KMS-11 (cell line): Measurements from ENCODE around the gene IL1R2.

ENCODE experiments used
- H2AFZ ChIP-seq: fragments of 200-600 bp; sonication (generic); 2 replicates; pipeline ENCODE4 v1.6.1; 2016; ENCODE audit warnings: antibody characterized with exemption, mixed run types, low read depth
- H3K27ac ChIP-seq: fragments of 200-600 bp; sonication (generic); 2 replicates; pipeline ENCODE4 v1.6.1; 2016; ENCODE audit warnings: mild to moderate bottlenecking, mixed run types
- H3K27me3 ChIP-seq: fragments of 200-600 bp; sonication (generic); 2 replicates; pipeline ENCODE4 v1.6.1; 2017; ENCODE audit warnings: mild to moderate bottlenecking, low read depth, mixed run types, moderate library complexity; ENCODE audit not compliant: insufficient read depth
- H3K36me3 ChIP-seq: fragments of 200-600 bp; sonication (generic); 2 replicates; pipeline ENCODE4 v1.6.1; 2017; ENCODE audit warnings: mild to moderate bottlenecking, mixed run types; ENCODE audit not compliant: insufficient read depth
- H3K4me1 ChIP-seq: fragments of 200-600 bp; sonication (generic); 2 replicates; pipeline ENCODE4 v1.6.1; 2016; ENCODE audit warnings: mild to moderate bottlenecking, low read depth, mixed run types; ENCODE audit not compliant: poor library complexity, severe bottlenecking
- H3K4me2 ChIP-seq: fragments of 200-600 bp; sonication (generic); 2 replicates; pipeline ENCODE4 v1.7.0; 2016; ENCODE audit warnings: mild to moderate bottlenecking, mixed run types
- H3K4me3 ChIP-seq: fragments of 200-600 bp; sonication (generic); IDR thresholded peaks from 2 replicates; pipeline ENCODE4 v1.6.1; 2017; ENCODE audit warnings: low read depth, low read length, mixed read lengths; ENCODE audit not compliant: insufficient read depth
- H3K79me2 ChIP-seq: fragments of 200-600 bp; sonication (generic); 2 replicates; pipeline ENCODE4 v1.6.1; 2016; ENCODE audit warnings: low read depth, mixed run types; ENCODE audit not compliant: insufficient read depth
- H3K9ac ChIP-seq: fragments of 200-600 bp; sonication (generic); 2 replicates; pipeline ENCODE4 v1.6.1; 2016; ENCODE audit warnings: mild to moderate bottlenecking, mixed run types
- H4K20me1 ChIP-seq: fragments of 200-600 bp; sonication (generic); 2 replicates; pipeline ENCODE4 v1.6.1; 2016; ENCODE audit warnings: mild to moderate bottlenecking, mixed run types; ENCODE audit not compliant: insufficient read depth
- CTCF ChIP-seq: fragments of 200-600 bp; sonication (generic); conservative IDR thresholded peaks from 2 replicates; pipeline ENCODE4 v1.6.1; 2017; ENCODE audit warnings: low read depth, mild to moderate bottlenecking, antibody characterized with exemption, low read length, moderate library complexity, mixed read lengths

Gene IL1R2

GRCh38 chr2:101991721-101992145 is at the start of gene IL1R2:
Gene IL1R2, plus strand, starts transcription at chr2:101991960. Its CDS starts 16,616 bp downstream, at chr2:102008576.
- H4K20me1 ChIP-seq: no peaks in the 10 kb centered on the region
- no peak within 1 kb of the TSS for H2AFZ ChIP-seq
- no peak for TF ChIP-seq CTCF
- H3K36me3 ChIP-seq: no peaks in the 10 kb centered on the region
- no peaks in the 10 kb centered on the region for H3K4me1 ChIP-seq
- no peak within 1 kb of the TSS for H3K4me3 ChIP-seq
- H3K9ac ChIP-seq: no peak within 1 kb of the TSS
- H3K27ac ChIP-seq: no peak within 1 kb of the TSS
- no peak within 1 kb of the TSS for H3K4me2 ChIP-seq
- no peaks in the 10 kb centered on the region for H3K79me2 ChIP-seq
- H3K27me3 ChIP-seq: no peaks in the 10 kb centered on the region

GRCh38 chr2:101942851-101943250 is 48.9 kb upstream of the IL1R2 start:
- no peaks in the 10 kb centered on the region for H3K27me3 ChIP-seq
- no peak overlapping the region for H3K9ac ChIP-seq
- no peaks in the 10 kb centered on the region for H3K79me2 ChIP-seq
- TF ChIP-seq CTCF: no peak
- H3K4me2 ChIP-seq: no peak overlapping the region
- no peaks in the 10 kb centered on the region for H4K20me1 ChIP-seq
- no peak overlapping the region for H3K4me3 ChIP-seq
- no peak overlapping the region for H2AFZ ChIP-seq
- H3K36me3 ChIP-seq: no peaks in the 10 kb centered on the region
- no peaks in the 10 kb centered on the region for H3K4me1 ChIP-seq
- H3K27ac ChIP-seq: no peak overlapping the region

- H3K27me3 ChIP-seq: no peaks in the 10 kb centered on the region
- no peak overlapping the region for H3K4me3 ChIP-seq
- H2AFZ ChIP-seq: no peak overlapping the region
- H3K9ac ChIP-seq: no peak overlapping the region
- H3K36me3 ChIP-seq: no peaks in the 10 kb centered on the region
- no peak overlapping the region for H3K4me2 ChIP-seq
- TF ChIP-seq CTCF: no peak
- no peak overlapping the region for H3K27ac ChIP-seq
- H3K79me2 ChIP-seq: no peaks in the 10 kb centered on the region
- no peaks in the 10 kb centered on the region for H4K20me1 ChIP-seq
- no peaks in the 10 kb centered on the region for H3K4me1 ChIP-seq
Observed at GRCh38 chr2:101946372-101947039, 45.3 kb upstream of the IL1R2 start.

GRCh38 chr2:101947374-101947773 is 44.4 kb upstream of the IL1R2 start:
- H3K27ac ChIP-seq: no peak overlapping the region
- no peak overlapping the region for H3K4me3 ChIP-seq
- H4K20me1 ChIP-seq: no peaks in the 10 kb centered on the region
- H3K9ac ChIP-seq: no peak overlapping the region
- no peak overlapping the region for H2AFZ ChIP-seq
- H3K36me3 ChIP-seq: no peaks in the 10 kb centered on the region
- no peak for TF ChIP-seq CTCF
- H3K4me1 ChIP-seq: no peaks in the 10 kb centered on the region
- no peaks in the 10 kb centered on the region for H3K27me3 ChIP-seq
- H3K4me2 ChIP-seq: no peak overlapping the region
- no peaks in the 10 kb centered on the region for H3K79me2 ChIP-seq
